BLaER1 (cell line): ENCODE data around the gene VEZF1.
A peak's percentile ranks its signal among the peaks of the same experiment; 100 is the strongest.

Source experiments
- H3K27ac ChIP-seq: shearing (Covaris generic); formaldehyde crosslinking; 2 replicates; pipeline ENCODE4 v1.8.1; 2022
- H3K27me3 ChIP-seq: shearing (Covaris generic); formaldehyde crosslinking; 2 replicates; pipeline ENCODE4 v1.8.1; 2022
- H3K36me3 ChIP-seq: shearing (Covaris generic); formaldehyde crosslinking; 2 replicates; pipeline ENCODE4 v1.8.1; 2022
- H3K4me1 ChIP-seq: shearing (Covaris generic); formaldehyde crosslinking; 2 replicates; pipeline ENCODE4 v1.8.1; 2022
- H3K4me2 ChIP-seq: shearing (Covaris generic); formaldehyde crosslinking; 2 replicates; pipeline ENCODE4 v1.8.1; 2022
- H3K4me3 ChIP-seq: shearing (Covaris generic); formaldehyde crosslinking; 2 replicates; pipeline ENCODE4 v1.8.1; 2022
- H3K9ac ChIP-seq: shearing (Covaris generic); formaldehyde crosslinking; 2 replicates; pipeline ENCODE4 v1.8.1; 2022
- H3K9me3 ChIP-seq: shearing (Covaris generic); formaldehyde crosslinking; 2 replicates; pipeline ENCODE4 v1.8.1; 2022
- H4K20me1 ChIP-seq: shearing (Covaris generic); formaldehyde crosslinking; 2 replicates; pipeline ENCODE4 v1.8.1; 2022
- Cebpa-rat ChIP-seq: shearing (Covaris generic); IDR thresholded peaks from 2 replicates; pipeline ENCODE4 v1.8.1; 2022

Gene VEZF1

GRCh38 chr17:57954397-57955182 is 33.5 kb downstream of the VEZF1 start:
- Histone ChIP-seq H3K27ac (peak overlapping the region; percentile 65), H3K27me3 (peaks cover 32% of the 10 kb centered on the region), H3K4me1 (peaks cover 63% of the 10 kb centered on the region), H3K4me3 (peak overlapping the region; percentile 74), H3K36me3 (no peaks in the 10 kb centered on the region), H3K9me3 (no peaks in the 10 kb centered on the region), H3K4me2 (peak overlapping the region; percentile 95), H3K9ac (peak overlapping the region; percentile 74), H4K20me1 (peaks cover 22% of the 10 kb centered on the region)
- no peak for TF ChIP-seq Cebpa-rat

- Histone ChIP-seq H3K36me3 (no peaks in the 10 kb centered on the region), H3K4me1 (peaks cover 71% of the 10 kb centered on the region), H3K4me3 (peak overlapping the region; percentile 74; the same call in 1 of the 2 replicates), H3K27me3 (peaks cover 32% of the 10 kb centered on the region), H3K9me3 (no peaks in the 10 kb centered on the region), H3K27ac (no peak overlapping the region), H3K4me2 (peak overlapping the region; percentile 95), H4K20me1 (peaks cover 22% of the 10 kb centered on the region), H3K9ac (no peak overlapping the region)
- TF ChIP-seq Cebpa-rat: no peak
Measured at GRCh38 chr17:57953705-57954396, 34.2 kb downstream of the VEZF1 start.

- H3K27me3 ChIP-seq: peaks cover 32% of the 10 kb centered on the region
- no peak overlapping the region for H3K4me3 ChIP-seq
- no peak overlapping the region for H3K27ac ChIP-seq
- no peak for TF ChIP-seq Cebpa-rat
- no peaks in the 10 kb centered on the region for H3K36me3 ChIP-seq
- H3K4me2 ChIP-seq: no peak overlapping the region
- H3K9me3 ChIP-seq: no peaks in the 10 kb centered on the region
- no peak overlapping the region for H3K9ac ChIP-seq
- H4K20me1 ChIP-seq: peaks cover 22% of the 10 kb centered on the region
- H3K4me1 ChIP-seq: peaks cover 77% of the 10 kb centered on the region
Measured at GRCh38 chr17:57953219-57953618, 34.8 kb downstream of the VEZF1 start.

GRCh38 chr17:57949649-57950048 is 38.4 kb downstream of the VEZF1 start:
- H3K9me3 ChIP-seq: no peaks in the 10 kb centered on the region
- H3K36me3 ChIP-seq: no peaks in the 10 kb centered on the region
- H3K9ac ChIP-seq: no peak overlapping the region
- no peak for TF ChIP-seq Cebpa-rat
- H4K20me1 ChIP-seq: no peaks in the 10 kb centered on the region
- H3K27me3 ChIP-seq: peaks cover 19% of the 10 kb centered on the region
- no peak overlapping the region for H3K27ac ChIP-seq
- H3K4me2 ChIP-seq: peak overlapping the region; percentile 65
- no peak overlapping the region for H3K4me3 ChIP-seq
- peaks cover 85% of the 10 kb centered on the region for H3K4me1 ChIP-seq

GRCh38 chr17:57948555-57949420 is 39.3 kb downstream of the VEZF1 start:
- H3K4me2 ChIP-seq: peak overlapping the region; percentile 88
- no peaks in the 10 kb centered on the region for H4K20me1 ChIP-seq
- H3K36me3 ChIP-seq: no peaks in the 10 kb centered on the region
- H3K27ac ChIP-seq: peak overlapping the region; percentile 32
- peaks cover 10% of the 10 kb centered on the region for H3K27me3 ChIP-seq
- peaks cover 83% of the 10 kb centered on the region for H3K4me1 ChIP-seq
- TF ChIP-seq Cebpa-rat: no peak
- H3K9me3 ChIP-seq: no peaks in the 10 kb centered on the region
- H3K4me3 ChIP-seq: no peak overlapping the region
- peak overlapping the region; percentile 21; the same call in 1 of the 2 replicates for H3K9ac ChIP-seq

GRCh38 chr17:57948169-57948554 is 39.9 kb downstream of the VEZF1 start:
- no peak for TF ChIP-seq Cebpa-rat
- Histone ChIP-seq H4K20me1 (no peaks in the 10 kb centered on the region), H3K27me3 (peaks cover 4% of the 10 kb centered on the region), H3K9ac (peak overlapping the region; percentile 21; the same call in 1 of the 2 replicates), H3K9me3 (no peaks in the 10 kb centered on the region), H3K27ac (peak overlapping the region; percentile 32; the same call in 1 of the 2 replicates), H3K4me2 (peak overlapping the region; percentile 88), H3K36me3 (no peaks in the 10 kb centered on the region), H3K4me3 (no peak overlapping the region), H3K4me1 (peaks cover 87% of the 10 kb centered on the region)

GRCh38 chr17:57947369-57947768 is 40.7 kb downstream of the VEZF1 start:
- no peak for TF ChIP-seq Cebpa-rat
- no peaks in the 10 kb centered on the region for H3K9me3 ChIP-seq
- H3K4me1 ChIP-seq: peaks cover 95% of the 10 kb centered on the region
- H3K4me2 ChIP-seq: peak overlapping the region; percentile 88
- H3K27me3 ChIP-seq: no peaks in the 10 kb centered on the region
- H4K20me1 ChIP-seq: no peaks in the 10 kb centered on the region
- H3K9ac ChIP-seq: peak overlapping the region; percentile 36; the same call in 1 of the 2 replicates
- 0 out of 2 replicates have a peak overlapping the region, but pooled peaks have one; percentile 36 for H3K27ac ChIP-seq
- H3K4me3 ChIP-seq: peak overlapping the region; percentile 55; the same call in 1 of the 2 replicates
- H3K36me3 ChIP-seq: no peaks in the 10 kb centered on the region

GRCh38 chr17:57946798-57947358 is 41.2 kb downstream of the VEZF1 start:
- Histone ChIP-seq H3K27ac (peak overlapping the region; percentile 36; the same call in 1 of the 2 replicates), H3K4me2 (peak overlapping the region; percentile 88), H3K27me3 (no peaks in the 10 kb centered on the region), H3K4me1 (peaks cover 98% of the 10 kb centered on the region), H4K20me1 (no peaks in the 10 kb centered on the region), H3K9me3 (no peaks in the 10 kb centered on the region), H3K9ac (peak overlapping the region; percentile 36; the same call in 1 of the 2 replicates), H3K4me3 (peak overlapping the region; percentile 55), H3K36me3 (no peaks in the 10 kb centered on the region)
- no peak for TF ChIP-seq Cebpa-rat
